ENCODE data around the gene CSTB.
A peak's percentile ranks its signal among the peaks of the same experiment; 100 is the strongest.

Gene CSTB

DNA sequence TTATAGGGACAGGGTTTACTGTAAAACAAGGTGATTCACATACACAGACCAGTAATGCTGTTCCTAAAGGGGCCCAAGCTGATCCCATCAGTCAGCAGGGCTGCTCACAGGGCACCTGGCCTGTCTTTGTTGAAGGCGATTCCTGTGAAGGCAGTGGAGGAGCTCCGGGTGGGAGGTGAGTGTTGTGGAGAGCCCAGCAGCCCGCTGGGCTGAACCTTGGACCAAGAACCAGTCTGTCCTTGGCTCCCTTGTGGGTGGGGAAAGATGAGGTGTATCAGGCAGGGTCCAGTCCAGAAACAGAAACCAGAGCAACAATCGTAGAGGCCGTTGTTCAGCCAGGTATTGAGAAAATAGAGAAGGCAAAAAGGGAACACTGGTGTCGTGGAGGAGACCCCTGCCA, 44.6 kb downstream of the CSTB start:
- no peak for DNase-seq (ENCODE audit: low read depth in 3 of 3)

DNA sequence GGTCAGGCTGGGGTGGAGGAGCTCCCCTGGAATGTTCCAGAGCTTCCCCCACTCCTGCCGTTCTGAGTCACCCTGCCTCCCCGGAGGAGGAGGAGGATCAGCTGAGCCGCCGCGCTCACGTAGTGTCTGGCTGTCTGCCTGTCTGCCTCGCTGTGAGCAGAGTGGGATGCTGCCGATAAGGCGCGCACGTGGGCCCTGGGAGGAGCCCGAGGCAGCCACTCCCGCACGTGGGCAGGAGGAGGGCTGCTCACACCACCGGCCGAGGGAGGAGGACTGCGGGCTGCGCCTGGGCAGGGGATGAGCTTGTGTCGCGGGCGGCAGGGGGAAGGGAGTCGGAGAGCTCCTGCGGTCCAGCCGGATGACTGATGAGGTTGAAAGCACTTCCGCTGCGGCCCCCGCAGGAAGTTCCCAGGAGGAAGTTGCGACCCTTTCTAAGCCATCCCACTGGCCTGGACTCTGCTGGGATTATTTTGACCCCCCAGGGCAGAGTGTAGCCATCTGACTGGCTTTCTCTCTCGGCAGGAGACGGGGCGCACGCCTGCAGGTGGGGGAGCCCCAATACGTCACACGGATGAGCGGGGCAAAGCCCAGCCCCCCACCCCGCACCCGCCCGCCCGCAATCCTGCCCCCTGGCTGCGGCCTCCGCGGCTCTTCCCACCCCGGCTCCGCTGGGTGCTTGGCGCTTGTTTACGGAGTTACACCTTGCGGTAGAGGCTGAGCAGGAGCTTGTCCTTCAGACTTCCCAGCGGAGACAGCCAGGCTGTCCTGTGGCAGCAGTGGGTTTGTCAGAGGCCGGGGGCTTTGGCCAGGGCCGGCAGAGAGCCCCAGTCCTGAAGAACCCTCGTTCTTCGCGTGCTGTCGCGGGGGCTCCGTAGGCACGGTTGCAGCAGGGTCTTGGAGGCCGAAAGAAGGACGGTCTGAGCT, 47.4 kb downstream of the CSTB start:
- DNase-seq (ENCODE audit: low read depth in 3 of 3), result peak; percentile 52 to 87 (median 54)

DNA sequence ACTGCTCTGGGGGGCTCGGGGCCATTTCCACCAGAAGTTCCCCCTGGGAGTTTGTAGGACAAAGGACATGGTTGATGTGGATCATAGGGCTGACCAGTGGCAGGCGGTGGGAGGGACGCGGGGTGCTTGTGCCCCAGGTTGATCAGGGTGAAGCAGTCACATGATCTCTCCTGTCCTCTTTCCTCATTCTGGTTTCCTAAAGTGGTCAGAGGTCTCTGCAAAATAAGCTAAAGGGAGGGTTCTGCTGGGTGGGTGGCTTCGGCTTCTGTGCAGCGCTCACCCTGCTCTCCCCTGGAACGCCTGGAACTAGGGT, 48.0 kb downstream of the CSTB start:
- no peak for DNase-seq (ENCODE audit: low read depth in 3 of 3)

DNA sequence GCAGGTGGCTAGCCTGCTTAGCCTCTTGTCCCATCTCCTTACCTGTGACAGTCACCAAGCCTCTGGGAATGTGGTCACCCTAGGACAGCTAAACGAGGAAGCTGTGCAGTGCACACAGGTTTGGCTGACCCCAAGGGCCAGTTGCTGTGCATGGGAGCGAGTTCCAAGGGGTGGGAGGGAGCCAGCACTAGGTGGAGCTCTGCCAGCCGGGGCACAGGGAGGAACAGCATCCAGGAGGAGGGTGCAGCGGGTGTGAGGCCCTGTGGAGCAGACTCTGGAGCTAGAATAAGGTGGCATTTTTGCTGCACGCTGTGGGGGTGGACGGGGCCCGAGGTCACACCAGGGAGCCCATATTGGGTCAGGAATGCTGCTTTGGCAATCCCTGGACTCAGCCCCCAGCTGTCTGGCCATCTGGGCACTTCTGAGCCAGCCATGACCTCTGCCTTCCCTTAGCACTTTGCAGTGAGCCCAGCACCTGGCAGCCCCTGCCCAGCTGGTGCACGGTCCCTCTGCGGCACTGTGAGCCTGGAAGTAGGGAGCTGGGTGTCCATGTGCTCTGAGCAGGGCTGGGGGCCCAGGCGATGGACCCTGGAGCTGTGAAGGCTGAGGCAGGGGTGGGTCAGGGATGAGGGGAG, 48.5 kb downstream of the CSTB start:
- DNase-seq (ENCODE audit: low read depth in 3 of 3), result no peak

DNA sequence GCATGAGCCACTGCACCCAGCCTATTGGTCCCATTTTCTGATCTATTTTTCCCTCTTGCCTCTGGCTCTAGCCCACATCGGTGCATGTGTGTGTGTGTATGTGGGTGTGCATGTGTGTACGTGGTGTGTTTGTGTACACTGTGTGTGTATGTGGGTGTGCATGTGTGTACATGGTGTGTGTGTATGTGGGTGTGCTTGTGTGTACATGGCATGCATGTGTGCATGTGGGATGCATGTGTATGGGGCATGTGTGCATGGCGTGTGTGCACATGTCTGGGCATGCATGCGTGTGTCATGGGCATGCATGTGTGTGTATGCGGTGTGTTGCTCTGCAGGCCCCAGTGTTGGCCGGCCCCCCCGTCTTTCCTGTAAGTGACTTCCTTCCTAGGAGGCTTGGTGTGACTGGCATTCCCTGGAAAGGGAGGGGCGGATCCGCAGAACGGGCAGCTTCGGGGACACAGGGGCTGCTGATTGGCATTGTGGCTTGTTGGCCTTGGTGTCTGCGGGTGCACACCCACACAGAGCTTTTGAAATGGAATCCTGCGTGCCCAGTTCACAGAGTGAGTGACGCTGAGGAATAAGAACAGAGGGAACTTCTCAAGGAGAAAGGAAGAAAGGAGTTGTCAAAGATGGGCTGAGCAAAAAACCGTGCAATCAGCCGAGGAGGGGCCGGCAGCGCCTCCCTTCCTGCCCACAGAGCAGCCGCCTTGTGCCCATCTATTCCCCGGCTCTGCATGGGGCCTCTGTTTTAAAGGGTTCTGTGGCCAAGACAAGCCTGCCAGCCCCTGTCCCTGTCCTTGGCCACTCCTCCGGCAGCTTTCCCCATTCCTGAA, 49.2 kb downstream of the CSTB start:
- no peak for DNase-seq (ENCODE audit: low read depth in 3 of 3)

Measured in stimulated activated CD4-positive, alpha-beta T cell treated with anti-CD3 and anti-CD28 coated beads, TNF-alpha, amount 100 ng/mL, for 24 hours (primary cell).